Activated naive CD4-positive, alpha-beta T cell treated with anti-CD3 and anti-CD28 coated beads, Interleukin-2, amount 50 U/mL, for 72 hours (primary cell): ENCODE measurements around the gene TSEN54. TPM values are rescaled to one million over a fixed set of nuclear protein-coding genes. Genes with fewer than 3 reads are reported as not detected.

ENCODE experiments used
- ATAC-seq, 2 donors: fragments of 150-1000 bp; cut with Tn5 transposase; 2 replicates each; pipeline ENCODE4 v1.10.0; 2021; ENCODE audit warnings: mild to moderate bottlenecking in 2 of 2, moderate library complexity in 2 of 2
- DNase-seq, 2 donors: peaks; one replicate each; pipeline ENCODE4 v3.0.0; 2021 to 2022; ENCODE audit warnings: low spot score in 2 of 2
- H3K27ac Mint-ChIP-seq, 2 donors: one replicate each; pipeline ENCODE4 v1.8.0; 2022; ENCODE audit warnings: mild to moderate bottlenecking in 2 of 2, mixed read lengths in 2 of 2
- H3K36me3 Mint-ChIP-seq, 2 donors: one replicate each; pipeline ENCODE4 v1.8.0; 2022; ENCODE audit warnings: mixed read lengths in 2 of 2
- H3K9me3 Mint-ChIP-seq, 2 donors: one replicate each; pipeline ENCODE4 v1.8.0; 2022; ENCODE audit warnings: mixed read lengths in 2 of 2
- total RNA-seq, 2 donors: library from RNA; stranded (reverse); gene quantifications; one replicate each; pipeline ENCODE4 v1.2.3, GENCODE V29; 2022

The TSEN54 gene
- total RNA-seq, 2 donors from 2014 or later, result 26.8 to 45.5 TPM

DNA sequence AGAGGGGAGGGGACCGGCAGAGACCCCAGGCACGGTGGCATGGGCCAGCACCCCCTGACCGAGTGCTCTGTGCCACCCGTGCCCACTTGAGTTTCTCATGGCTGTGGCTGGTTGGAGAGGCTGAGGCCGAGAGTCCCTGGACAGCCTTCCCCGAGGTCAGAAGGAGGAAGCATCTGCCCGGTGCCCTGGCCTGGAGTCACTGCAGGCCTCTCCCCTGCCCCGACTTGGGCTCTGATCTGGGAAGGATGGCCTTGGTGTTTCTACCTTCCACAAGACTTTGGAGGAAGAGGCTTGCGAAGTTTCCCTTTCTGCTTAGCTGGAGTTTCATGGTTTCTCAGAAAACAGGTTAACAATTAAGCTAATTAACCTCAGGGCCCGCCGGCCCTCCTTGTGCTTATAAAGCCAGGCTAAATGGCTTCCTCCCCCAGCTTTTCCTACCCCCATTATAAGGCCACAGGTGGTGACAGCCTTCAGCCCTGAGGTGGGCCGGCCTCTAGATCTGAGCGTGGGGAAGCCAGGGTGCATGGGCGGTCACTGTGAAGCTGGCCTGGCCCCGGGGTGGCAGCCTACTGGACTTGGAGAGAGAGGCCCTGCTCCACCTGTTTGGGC, 26.5 kb downstream of the TSEN54 start:
- Mint-ChIP-seq H3K36me3 (no peaks in the 10 kb centered on the region), H3K27ac (no peak overlapping the region), H3K9me3 (no peaks in the 10 kb centered on the region)
- no peak for DNase-seq
- ATAC-seq, result no peak

- no peak overlapping the region for H3K27ac Mint-ChIP-seq
- H3K36me3 Mint-ChIP-seq, result no peaks in the 10 kb centered on the region
- H3K9me3 Mint-ChIP-seq, result no peaks in the 10 kb centered on the region
- DNase-seq (no peak), ATAC-seq (no peak)
Measured at GRCh38 chr17:75544250-75544649, 27.9 kb downstream of the TSEN54 start.

- Mint-ChIP-seq H3K9me3 (no peaks in the 10 kb centered on the region), H3K27ac (no peak overlapping the region), H3K36me3 (no peaks in the 10 kb centered on the region)
- ATAC-seq (no peak), DNase-seq (no peak)
Measured at GRCh38 chr17:75546181-75546580, 29.9 kb downstream of the TSEN54 start.

GRCh38 chr17:75547091-75547490, 30.8 kb downstream of the TSEN54 start:
- no peaks in the 10 kb centered on the region for H3K9me3 Mint-ChIP-seq
- DNase-seq (no peak), ATAC-seq (no peak)
- no peak overlapping the region for H3K27ac Mint-ChIP-seq
- H3K36me3 Mint-ChIP-seq, result no peaks in the 10 kb centered on the region

DNA sequence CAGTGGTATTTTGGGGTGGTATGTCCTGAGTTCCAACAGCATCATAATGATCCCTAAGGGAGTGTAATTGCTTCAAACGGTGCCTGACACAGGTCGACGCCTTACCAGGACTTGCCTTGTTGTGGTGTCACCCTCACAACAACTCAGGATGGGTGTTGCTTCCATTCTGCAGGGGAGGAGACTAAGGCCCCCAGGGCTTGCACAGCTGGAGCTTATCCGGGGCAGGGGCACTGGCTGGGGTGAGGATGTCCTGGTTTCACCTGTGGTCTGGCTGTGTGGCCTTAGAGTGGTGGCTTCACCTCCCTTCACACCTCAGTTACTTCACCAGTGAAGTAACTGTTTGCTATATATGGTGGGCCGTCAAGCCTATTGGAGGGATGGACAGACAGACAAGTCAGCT, 32.5 kb downstream of the TSEN54 start:
- Mint-ChIP-seq H3K9me3 (no peaks in the 10 kb centered on the region), H3K27ac (no peak overlapping the region), H3K36me3 (no peaks in the 10 kb centered on the region)
- ATAC-seq, result no peak
- DNase-seq, result no peak

DNA sequence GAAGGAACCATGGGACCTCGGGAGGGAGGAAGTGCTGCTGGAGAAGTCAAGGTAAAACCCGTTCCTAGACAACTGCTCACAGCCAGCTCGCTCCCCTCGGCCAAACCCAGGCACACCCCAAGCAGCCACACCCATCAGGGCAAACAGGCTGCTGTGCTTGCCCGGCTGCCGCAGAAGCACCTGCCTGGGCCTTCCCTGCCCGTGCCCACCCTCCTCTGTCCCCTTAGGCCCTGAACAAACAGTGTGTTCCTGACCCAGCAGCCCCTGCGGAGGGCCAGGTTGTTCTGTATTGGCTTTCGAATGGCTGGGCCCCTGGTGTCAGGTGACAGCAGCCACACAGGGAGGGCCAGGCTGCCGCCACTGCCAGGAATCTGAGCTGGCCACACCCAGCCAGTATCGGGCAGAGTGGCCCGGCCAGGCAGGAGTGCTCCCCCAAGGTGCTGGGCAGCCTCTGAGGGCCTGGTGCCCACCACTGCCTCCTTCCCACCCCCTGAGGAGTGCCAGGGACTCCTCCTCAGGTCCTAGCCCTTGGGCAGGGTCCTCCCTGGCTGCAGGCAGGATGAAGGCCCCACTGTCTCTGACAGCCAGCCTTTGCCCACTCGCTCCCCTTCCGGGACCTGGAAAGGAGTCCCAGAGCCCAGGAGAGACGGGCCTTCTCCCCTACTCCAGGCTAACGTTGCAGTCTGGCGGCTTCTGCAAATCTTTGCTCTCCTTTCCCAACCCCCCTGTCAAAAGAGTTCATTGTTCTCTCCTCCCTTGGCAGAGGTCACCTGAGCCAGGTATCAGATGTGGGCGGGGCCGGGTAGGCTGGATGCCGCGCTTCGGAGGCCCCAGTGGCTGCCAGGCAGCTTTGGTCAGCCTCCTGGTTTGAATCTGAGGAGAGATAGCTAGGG, 33.2 kb downstream of the TSEN54 start:
- Mint-ChIP-seq H3K36me3 (no peaks in the 10 kb centered on the region), H3K27ac (no peak overlapping the region), H3K9me3 (no peaks in the 10 kb centered on the region)
- ATAC-seq (no peak), DNase-seq (no peak)

DNA sequence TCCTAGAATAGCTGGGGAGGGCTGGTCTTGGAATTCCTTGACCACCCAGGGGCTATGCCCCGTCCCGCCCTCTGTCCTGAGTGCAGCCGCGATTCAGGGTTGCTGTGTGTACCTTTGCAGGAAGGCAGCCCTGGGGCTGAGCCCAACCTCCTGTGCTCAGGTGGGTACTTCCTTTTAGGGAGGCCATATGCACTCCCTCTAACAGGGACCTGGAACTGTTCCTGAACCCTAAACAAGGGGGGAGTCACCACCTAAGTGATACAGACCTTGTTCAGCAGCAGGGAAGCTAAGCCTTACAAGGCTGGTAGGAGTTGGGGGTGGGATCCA, 33.8 kb downstream of the TSEN54 start:
- Mint-ChIP-seq H3K27ac (no peak overlapping the region), H3K36me3 (no peaks in the 10 kb centered on the region), H3K9me3 (no peaks in the 10 kb centered on the region)
- DNase-seq (no peak), ATAC-seq (no peak)

- Mint-ChIP-seq H3K36me3 (no peaks in the 10 kb centered on the region), H3K9me3 (no peaks in the 10 kb centered on the region), H3K27ac (peak overlapping the region in 1 of 2 donors; percentile 39)
- no peak for DNase-seq
- no peak for ATAC-seq
Measured at GRCh38 chr17:75551266-75551665, 34.9 kb downstream of the TSEN54 start.

- H3K27ac Mint-ChIP-seq, result no peak overlapping the region
- H3K9me3 Mint-ChIP-seq, result no peaks in the 10 kb centered on the region
- no peak for ATAC-seq
- no peak for DNase-seq
- H3K36me3 Mint-ChIP-seq, result no peaks in the 10 kb centered on the region
Measured at GRCh38 chr17:75552425-75553294, 36.3 kb downstream of the TSEN54 start.

GRCh38 chr17:75553295-75554110, 37.2 kb downstream of the TSEN54 start:
- ATAC-seq, result no peak
- no peak for DNase-seq
- Mint-ChIP-seq H3K36me3 (no peaks in the 10 kb centered on the region), H3K27ac (no peak overlapping the region), H3K9me3 (no peaks in the 10 kb centered on the region)

GRCh38 chr17:75555679-75556153, 39.4 kb downstream of the TSEN54 start:
- no peak for ATAC-seq
- H3K9me3 Mint-ChIP-seq, result no peaks in the 10 kb centered on the region
- no peak for DNase-seq
- H3K27ac Mint-ChIP-seq, result no peak overlapping the region
- no peaks in the 10 kb centered on the region for H3K36me3 Mint-ChIP-seq

GRCh38 chr17:75557075-75557851, 40.9 kb downstream of the TSEN54 start:
- no peak for ATAC-seq
- Mint-ChIP-seq H3K9me3 (no peaks in the 10 kb centered on the region), H3K27ac (no peak overlapping the region), H3K36me3 (no peaks in the 10 kb centered on the region)
- DNase-seq, result no peak

DNA sequence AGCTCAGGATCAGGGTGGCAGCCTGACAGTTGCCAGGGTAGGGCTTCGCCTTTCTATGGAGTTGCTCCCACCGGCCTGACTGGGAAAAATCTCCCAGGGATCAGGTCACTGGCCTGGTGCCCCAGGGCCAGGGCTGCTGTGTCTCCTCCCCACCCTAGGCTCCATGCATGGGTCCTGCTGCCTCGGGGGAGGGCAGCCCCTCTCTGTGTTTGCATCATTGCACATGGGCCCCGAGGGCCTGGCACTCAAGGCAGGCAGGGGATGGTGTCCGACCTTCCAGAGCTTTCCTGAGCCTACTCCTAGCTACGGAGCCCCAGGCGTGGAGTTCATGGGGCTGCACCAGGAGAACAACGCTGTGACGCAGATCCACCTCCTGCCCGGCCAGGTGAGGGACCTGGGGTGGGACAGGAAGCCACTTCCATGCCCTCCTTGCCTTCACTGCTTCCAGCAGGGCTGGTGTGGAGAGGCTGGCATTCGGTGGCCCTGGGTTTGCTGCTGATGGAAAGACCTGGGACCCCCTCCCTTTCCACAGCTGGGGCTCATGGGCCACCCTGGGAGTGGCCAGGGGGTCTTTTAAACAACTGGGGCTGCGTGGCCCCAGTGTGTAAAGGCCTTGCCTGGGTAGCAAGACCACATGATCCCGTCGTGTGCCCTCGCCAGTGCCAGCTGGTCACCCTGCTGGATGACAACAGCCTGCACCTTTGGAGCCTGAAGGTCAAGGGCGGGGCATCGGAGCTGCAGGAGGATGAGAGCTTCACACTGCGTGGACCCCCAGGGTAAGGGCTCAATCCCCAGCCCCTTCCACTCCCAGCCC, 41.7 kb downstream of the TSEN54 start:
- no peak overlapping the region for H3K27ac Mint-ChIP-seq
- H3K36me3 Mint-ChIP-seq, result no peaks in the 10 kb centered on the region
- H3K9me3 Mint-ChIP-seq, result no peaks in the 10 kb centered on the region
- DNase-seq, result no peak
- ATAC-seq, result no peak

DNA sequence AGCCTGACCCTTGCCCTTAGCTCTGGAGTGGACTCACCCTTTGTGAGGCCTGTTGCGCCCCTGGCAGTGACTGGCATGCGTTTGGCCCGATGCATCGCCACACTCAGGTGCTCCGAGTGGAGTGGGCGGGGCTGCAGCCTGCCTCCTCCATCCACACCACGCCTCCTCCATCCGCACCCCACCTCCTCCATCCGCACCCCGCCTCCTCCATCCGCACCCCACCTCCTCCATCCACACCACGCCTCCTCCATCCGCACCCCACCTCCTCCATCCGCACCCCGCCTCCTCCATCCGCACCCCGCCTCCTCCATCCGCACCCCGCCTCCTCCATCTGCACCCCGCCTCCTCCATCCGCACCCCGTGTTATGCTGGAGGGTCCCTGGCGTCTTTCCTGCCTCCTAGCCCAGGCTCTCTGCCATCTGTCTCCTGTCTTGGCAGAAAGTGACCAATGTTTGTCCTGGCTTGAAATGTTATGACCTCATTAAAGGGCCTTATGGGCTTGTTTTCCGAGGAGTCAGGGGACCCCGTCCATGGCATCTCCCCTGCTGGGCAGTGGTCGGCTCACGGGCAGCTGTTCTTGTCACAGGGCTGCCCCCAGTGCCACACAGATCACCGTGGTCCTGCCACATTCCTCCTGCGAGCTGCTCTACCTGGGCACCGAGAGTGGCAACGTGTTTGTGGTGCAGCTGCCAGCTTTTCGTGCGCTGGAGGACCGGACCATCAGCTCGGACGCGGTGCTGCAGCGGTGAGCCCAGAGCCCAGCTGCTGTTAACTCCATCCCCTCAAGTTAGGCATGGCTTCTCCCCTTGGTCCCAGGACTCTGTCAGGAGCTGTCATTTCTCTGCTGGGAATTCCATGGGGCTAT, 42.6 kb downstream of the TSEN54 start:
- ATAC-seq (no peak), DNase-seq (no peak)
- Mint-ChIP-seq H3K9me3 (no peaks in the 10 kb centered on the region), H3K36me3 (no peaks in the 10 kb centered on the region), H3K27ac (no peak overlapping the region)
